H1 (cell line): ENCODE results near the gene NCAPD3. TPM values are rescaled to one million over a fixed set of nuclear protein-coding genes. Genes with fewer than 3 reads are reported as not detected.

Experiments used
- CTCF ChIA-PET: fragments of 300-600 bp; sonication (Branson Sonifier 250); formaldehyde crosslinking; loops from one replicate; lab custom pipeline; 2021; ENCODE audit not compliant: partially characterized antibody; lab: Charles Lee
- POLR2A ChIA-PET: fragments of 300-600 bp; sonication (Branson Sonifier 250); formaldehyde crosslinking; loops from one replicate; lab custom pipeline; 2021; ENCODE audit warnings: inconsistent platforms; ENCODE audit not compliant: partially characterized antibody; lab: Charles Lee
- DNase-seq, 2 experiments: peaks; one replicate each; pipeline versions ENCODE4 v3.0.0 to v3.0.0-alpha.2; 2010 to 2022; ENCODE audit warnings: low spot score in 2 of 2, low read depth in 1 of 2, mixed read lengths in 1 of 2
- FAIRE-seq: peaks from 2 replicates; lab custom pipeline; 2011; peaks lifted over from hg19 to GRCh38; lab: Jason Lieb, UNC
- H2AFZ ChIP-seq: 2 replicates; pipeline ENCODE4 v1.8.1; 2012; ENCODE audit warnings: low read length, inconsistent platforms
- H2AK5ac ChIP-seq: 2 replicates; pipeline ENCODE4 v1.6.1; 2013; ENCODE audit warnings: low read depth, low read length
- H2BK120ac ChIP-seq: replicated peaks from 2 replicates; pipeline ENCODE3; 2013; ENCODE audit warnings: low read depth, low read length, inconsistent platforms
- H2BK12ac ChIP-seq: 2 replicates; pipeline ENCODE4 v1.6.1; 2013; ENCODE audit warnings: low read depth, low read length
- H2BK15ac ChIP-seq: 2 replicates; pipeline ENCODE4 v1.6.1; 2013; ENCODE audit warnings: low read length
- H2BK20ac ChIP-seq: 2 replicates; pipeline ENCODE4 v1.6.1; 2013; ENCODE audit warnings: low read length
- H2BK5ac ChIP-seq: 2 replicates; pipeline ENCODE4 v1.6.1; 2013; ENCODE audit warnings: low read depth, low read length
- H3K14ac ChIP-seq: 2 replicates; pipeline ENCODE4 v1.6.1; 2013; ENCODE audit warnings: inconsistent platforms; ENCODE audit not compliant: insufficient read length
- H3K18ac ChIP-seq: 2 replicates; pipeline ENCODE4 v1.6.1; 2013; ENCODE audit warnings: low read length; ENCODE audit errors: extremely low read depth
- H3K23ac ChIP-seq: 2 replicates; pipeline ENCODE4 v1.6.1; 2013; ENCODE audit warnings: inconsistent platforms; ENCODE audit not compliant: insufficient read length
- H3K23me2 ChIP-seq: 2 replicates; pipeline ENCODE4 v1.6.1; 2013; ENCODE audit warnings: low read depth, low read length
- H3K27ac ChIP-seq: 2 replicates; pipeline ENCODE4 v1.6.1; 2011; ENCODE audit warnings: low read depth, low read length, inconsistent platforms
- H3K27me3 ChIP-seq, 4 experiments: replicated peaks in 1 of 4; 1 replicate in 1 of 4; 2 replicates in 3 of 4; pipeline versions ENCODE4 v1.6.1 to v1.8.1; 2011 to 2013; ENCODE audit warnings: low read length in 3 of 4, mild to moderate bottlenecking in 3 of 4, inconsistent platforms in 2 of 4, mixed read lengths in 2 of 4, moderate library complexity in 1 of 4; ENCODE audit not compliant: control insufficient read depth in 3 of 4, insufficient read depth in 3 of 4; ENCODE audit errors: extremely low read depth in 1 of 4
- H3K36me3 ChIP-seq, 4 experiments: 2 replicates each; pipeline versions ENCODE4 v1.6.1 to v1.8.1; 2011 to 2013; ENCODE audit warnings: mild to moderate bottlenecking in 4 of 4, low read length in 3 of 4, moderate library complexity in 2 of 4, control low read depth in 1 of 4, inconsistent platforms in 1 of 4; ENCODE audit not compliant: insufficient read depth in 4 of 4, control insufficient read depth in 2 of 4
- H3K4ac ChIP-seq: replicated peaks from 2 replicates; pipeline ENCODE3; 2013; ENCODE audit warnings: low read length, low read depth, mixed read lengths, inconsistent platforms; ENCODE audit not compliant: insufficient read length
- H3K4me1 ChIP-seq, 4 experiments: replicated peaks in 1 of 4; 1 replicate in 1 of 4; 2 replicates in 3 of 4; pipeline versions ENCODE4 v1.6.1 to v1.8.1; 2011 to 2013; ENCODE audit warnings: low read length in 3 of 4, inconsistent platforms in 2 of 4, mixed read lengths in 1 of 4; ENCODE audit not compliant: insufficient read depth in 4 of 4, control insufficient read depth in 3 of 4
- H3K4me2 ChIP-seq, 2 experiments: 2 replicates each; pipeline versions ENCODE4 v1.6.1 to v1.8.1; 2011 to 2013; ENCODE audit warnings: low read depth in 2 of 2, low read length in 2 of 2, control low read depth in 1 of 2, inconsistent platforms in 1 of 2, mild to moderate bottlenecking in 1 of 2; ENCODE audit not compliant: insufficient read depth in 1 of 2
- H3K4me3 ChIP-seq, 4 experiments: fragments of 200-600, 300-600 bp in 1 of 4; sonication (generic), shearing (Covaris generic), sonication (Bioruptor Twin) in 1 of 4; 2 replicates each; pipeline versions ENCODE4 v1.5.1 to v1.8.1; 2011 to 2016; ENCODE audit warnings: low read length in 4 of 4, low read depth in 3 of 4, control low read depth in 2 of 4, inconsistent platforms in 2 of 4, mild to moderate bottlenecking in 2 of 4, mixed read lengths in 1 of 4, moderate library complexity in 1 of 4; ENCODE audit not compliant: insufficient read depth in 2 of 4; ENCODE audit errors: extremely low read depth in 1 of 4
- H3K56ac ChIP-seq: replicated peaks from 2 replicates; pipeline ENCODE3; 2013; ENCODE audit warnings: low read depth, mild to moderate bottlenecking, mixed read lengths, low read length, inconsistent platforms; ENCODE audit not compliant: insufficient read length
- H3K79me1 ChIP-seq: 2 replicates; pipeline ENCODE4 v1.6.1; 2013; ENCODE audit warnings: low read depth, low read length, control low read depth
- H3K79me2 ChIP-seq, 2 experiments: 2 replicates each; pipeline versions ENCODE4 v1.6.1 to v1.8.1; 2012 to 2013; ENCODE audit warnings: low read length in 2 of 2, mild to moderate bottlenecking in 2 of 2, inconsistent platforms in 1 of 2; ENCODE audit not compliant: insufficient read depth in 2 of 2, control insufficient read depth in 1 of 2
- H3K9ac ChIP-seq, 4 experiments: replicated peaks in 1 of 4; 1 replicate in 1 of 4; 2 replicates in 3 of 4; pipeline versions ENCODE4 v1.6.1 to v1.8.1; 2011 to 2013; ENCODE audit warnings: low read depth in 3 of 4, low read length in 3 of 4, control low read depth in 2 of 4, mild to moderate bottlenecking in 2 of 4, moderate library complexity in 2 of 4, inconsistent platforms in 1 of 4; ENCODE audit errors: extremely low read depth in 1 of 4
- H3K9me3 ChIP-seq, 2 experiments: 2 replicates each; pipeline versions ENCODE4 v1.6.1 to v1.8.1; 2012 to 2013; ENCODE audit warnings: mild to moderate bottlenecking in 2 of 2, moderate library complexity in 2 of 2, control low read depth in 1 of 2, inconsistent platforms in 1 of 2, low read depth in 1 of 2, low read length in 1 of 2, mixed read lengths in 1 of 2; ENCODE audit not compliant: insufficient read depth in 2 of 2
- H4K20me1 ChIP-seq, 2 experiments: replicated peaks in 1 of 2; 2 replicates each; pipeline versions ENCODE3 to v1.8.1; 2011 to 2013; ENCODE audit warnings: inconsistent platforms in 2 of 2, low read length in 2 of 2, mild to moderate bottlenecking in 1 of 2; ENCODE audit not compliant: insufficient read depth in 2 of 2, control insufficient read depth in 1 of 2
- H4K5ac ChIP-seq: 2 replicates; pipeline ENCODE4 v1.6.1; 2013; ENCODE audit warnings: low read length, low read depth, mixed read lengths, inconsistent platforms; ENCODE audit not compliant: insufficient read length
- H4K8ac ChIP-seq: 2 replicates; pipeline ENCODE4 v1.8.0; 2013; ENCODE audit warnings: mild to moderate bottlenecking, moderate library complexity, low read length, inconsistent platforms; ENCODE audit not compliant: insufficient read depth; ENCODE audit errors: extremely low read depth
- H4K91ac ChIP-seq: replicated peaks from 2 replicates; pipeline ENCODE3; 2013; ENCODE audit warnings: low read length, mixed read lengths, inconsistent platforms; ENCODE audit not compliant: insufficient read length
- BRCA1 ChIP-seq: IDR thresholded peaks from 2 replicates; pipeline ENCODE4 v1.6.1; 2012; ENCODE audit warnings: low read depth, low read length, improper control_type of control experiment
- POLR2A ChIP-seq, 2 experiments: IDR thresholded peaks; 1 replicate in 1 of 2; 2 replicates in 1 of 2; pipeline ENCODE4 v1.6.1; 2011; ENCODE audit warnings: low read depth in 2 of 2, low read length in 2 of 2, mild to moderate bottlenecking in 2 of 2; ENCODE audit errors: control extremely low read depth in 1 of 2
- RAD21 ChIP-seq, 2 experiments: IDR thresholded peaks in 1 of 2; conservative IDR thresholded peaks in 1 of 2; 2 replicates each; pipeline ENCODE4 v1.6.1; 2011; ENCODE audit warnings: low read depth in 2 of 2, low read length in 2 of 2, improper control_type of control experiment in 1 of 2, inconsistent platforms in 1 of 2, mild to moderate bottlenecking in 1 of 2, moderate library complexity in 1 of 2
- SIX5 ChIP-seq: IDR thresholded peaks from 2 replicates; pipeline ENCODE4 v1.6.1; 2011; ENCODE audit warnings: mild to moderate bottlenecking, low read depth, low read length
- WGBS, 2 experiments: shearing (Covaris generic) in 1 of 2; methylation state at CpG; one replicate each; pipeline versions ENCODE4 v1.1.6 to v1.1.7; 2013 to 2015; ENCODE audit warnings: low lambda C conversion rate in 2 of 2, mixed read lengths in 2 of 2, inconsistent platforms in 1 of 2, low coverage in 1 of 2, missing lambda C conversion rate in 1 of 2; ENCODE audit not compliant: insufficient replicate concordance in 2 of 2, insufficient coverage in 1 of 2, insufficient read length in 1 of 2; ENCODE audit errors: extremely low coverage in 1 of 2, missing lambda C conversion rate in 1 of 2; 5-methylcytosine and 5-hydroxymethylcytosine counted together
- polyA plus RNA-seq, 7 experiments: library from polyadenylated mRNA; depleted of rRNA in 3 of 7; stranded (reverse) in 5 of 7; unstranded in 2 of 7; fragments of >200 nt in 5 of 7; fragments of 200-250 nt in 2 of 7; gene quantifications; 1 replicate in 5 of 7; 2 replicates in 1 of 7; 4 replicates in 1 of 7; pipeline versions ENCODE4 v1.2.1 to v1.2.3, GENCODE V29; 2011 to 2013; ENCODE audit warnings: missing spikeins in 2 of 7, mixed read lengths in 2 of 7
- total RNA-seq: library from RNA; stranded (reverse); fragmentation: NEBNext Ultra II Directional; extraction: Animal tissue kit (Norgen Biotek cat#: 25700); gene quantifications from 2 replicates; pipeline ENCODE4 v1.2.1, GENCODE V29; 2021

NCAPD3 gene
- total and polyA plus RNA-seq, 2 of the 8 experiments (the other 6 are each of a cell fraction or from before 2014, with no cell fraction given), result 26.5 to 55.2 TPM

DNA sequence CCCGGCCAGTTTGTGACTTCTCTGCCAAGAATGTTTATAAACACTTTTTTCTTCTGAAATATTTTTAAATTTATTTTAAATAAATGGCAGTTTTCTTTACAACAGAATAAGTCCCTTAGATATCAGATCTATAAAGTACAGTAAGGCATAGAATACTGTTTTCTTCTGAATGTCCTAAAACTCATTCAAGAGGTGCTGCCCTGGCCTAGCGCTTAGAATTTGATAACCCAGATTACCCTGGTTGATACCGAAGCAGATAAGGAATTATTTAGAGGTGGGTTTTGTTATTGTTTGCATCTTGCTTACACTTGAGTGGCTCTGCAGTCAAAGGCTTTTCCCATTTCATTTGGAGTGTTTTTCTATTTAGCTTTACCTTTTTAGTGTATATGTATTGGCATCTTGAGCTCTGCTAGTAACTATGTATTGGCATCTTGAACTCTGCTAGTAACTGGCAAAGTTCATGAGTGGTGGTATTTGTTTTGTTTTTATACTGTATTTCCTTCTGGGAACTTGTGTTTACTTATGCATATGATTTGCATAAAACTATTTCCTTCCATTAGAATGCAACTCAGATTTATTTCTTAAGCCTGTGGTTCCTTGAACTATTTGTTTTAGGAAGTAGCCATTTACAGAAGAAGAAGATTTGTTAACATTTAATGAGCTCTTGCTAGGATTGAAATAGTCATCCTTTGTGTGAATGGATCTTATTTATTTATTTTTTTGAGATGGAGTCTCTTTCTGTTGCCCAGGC is 30.8 kb upstream of the NCAPD3 start:
- Histone ChIP-seq H3K79me1 (peaks cover 15% of the 10 kb centered on the region; the same call in 1 of the 2 replicates), H3K9me3 (no peaks in the 10 kb centered on the region), H3K23ac (no peak overlapping the region), H2BK120ac (no peak overlapping the region), H2AK5ac (no peak overlapping the region), H2BK12ac (no peak overlapping the region), H3K18ac (no peak overlapping the region), H4K5ac (no peak overlapping the region), H3K23me2 (peaks cover 13% of the 10 kb centered on the region; the same call in 1 of the 2 replicates), H3K4me1 (peaks cover 0 to 7% (median 2%) of the 10 kb centered on the region in 4 experiments; a peak in 3 of 7 replicates), H3K4me3 (peak overlapping the region; percentile 75 to 88 (median 81); a peak in 5 of 8 replicates)
- no peak for DNase-seq
- WGBS, 2 experiments, result 86% methylated on average over 3 of the region's 3 CpGs; no CpG with 5 or more reads in 1 of the 2 experiments
- POLR2A ChIA-PET, result interaction anchor here (0.8 to 3.3 kb wide), 8 partner anchors 9 to 22 kb away, joined by 3 to 17 read pairs (median 4); partner anchors contain the start of gene GLB1L3
- no peak for TF ChIP-seq SIX5
- no peak for TF ChIP-seq RAD21 (IDR thresholded peaks at IDR 0.05 in 1 of 2, conservative IDR thresholded peaks at IDR 0.05 in 1 of 2; ENCODE audit: low read depth in 2 of 2, low read length in 2 of 2)
- no peak for TF ChIP-seq BRCA1
- TF ChIP-seq POLR2A (IDR thresholded peaks at IDR 0.05; ENCODE audit: control extremely low read depth in 1 of 2, low read depth in 2 of 2, low read length in 2 of 2), result 0 out of 3 replicates have a peak, but pooled peaks of 1 of the 2 experiments have one; percentile 19
- TF ChIP-seq, all 59 proteins: peak for 1
- CTCF ChIA-PET, result interaction anchor here (1.2 to 2.1 kb wide), 2 partner anchors 7 to 10 kb away, joined by 7 read pairs; no protein-coding TSS in a partner anchor
- Histone ChIP-seq H3K14ac (no peak overlapping the region), H2AFZ (no peak overlapping the region), H3K79me2 (peaks cover 5 to 29% of the 10 kb centered on the region in 2 experiments; a peak in 3 of 4 replicates), H3K4me2 (peak overlapping the region; percentile 61 to 63), H3K36me3 (peaks cover 16 to 36% (median 31%) of the 10 kb centered on the region in 4 experiments), H3K27me3 (no peaks in the 10 kb centered on the region), H4K20me1 (peaks cover 0 to 2% of the 10 kb centered on the region in 2 experiments), H4K8ac (no peak overlapping the region), H4K91ac (no peak overlapping the region), H2BK20ac (no peak overlapping the region), H3K56ac (no peak overlapping the region), H3K27ac (no peak overlapping the region), H2BK5ac (no peak overlapping the region), H3K9ac (no peak overlapping the region; a peak in 1 of 7 replicates), H2BK15ac (no peak overlapping the region), H3K4ac (no peak overlapping the region)
- FAIRE-seq, result no peak
